Natural killer cell treated with Interleukin-12 subunit alpha and Interleukin-12 subunit beta and Interleukin-15 and Interleukin-18, amount 100 ng/mL, for 72 hours (primary cell): ENCODE data around the gene CHN2. TPM values are rescaled to one million over a fixed set of nuclear protein-coding genes. Genes with fewer than 3 reads are reported as not detected.
A peak's percentile ranks its signal among the peaks of the same experiment; 100 is the strongest.

ENCODE experiments used
- ATAC-seq, 2 donors: fragments of 150-1000 bp; cut with Tn5 transposase in 1 of 2; sonication (Bioruptor Pico), chemical (Tn5 transposase) in 1 of 2; 2 replicates each; pipeline ENCODE4 v1.10.0; 2021
- DNase-seq: peaks from one replicate; pipeline ENCODE4 v3.0.0; 2022; ENCODE audit warnings: low spot score
- H3K27ac Mint-ChIP-seq, 2 donors: 1 replicate in 1 of 2; 2 replicates in 1 of 2; pipeline ENCODE4 v1.8.0; 2022; ENCODE audit warnings: mixed read lengths in 2 of 2, mild to moderate bottlenecking in 1 of 2, moderate library complexity in 1 of 2
- H3K27me3 Mint-ChIP-seq, 2 donors: 1 replicate in 1 of 2; 2 replicates in 1 of 2; pipeline ENCODE4 v1.8.0; 2022; ENCODE audit warnings: mixed read lengths in 2 of 2
- H3K36me3 Mint-ChIP-seq: one replicate; pipeline ENCODE4 v1.8.0; 2022; ENCODE audit warnings: mixed read lengths
- H3K4me1 Mint-ChIP-seq, 2 donors: 1 replicate in 1 of 2; 2 replicates in 1 of 2; pipeline ENCODE4 v1.8.0; 2022; ENCODE audit warnings: low read depth in 2 of 2, mixed read lengths in 2 of 2, mild to moderate bottlenecking in 1 of 2
- H3K4me3 Mint-ChIP-seq: one replicate; pipeline ENCODE4 v1.8.0; 2022; ENCODE audit warnings: mixed read lengths
- H3K9me3 Mint-ChIP-seq: 2 replicates; pipeline ENCODE4 v1.8.0; 2022; ENCODE audit warnings: mixed read lengths
- total RNA-seq, 2 donors: library from RNA; stranded (reverse); gene quantifications; one replicate each; pipeline ENCODE4 v1.2.3, GENCODE V29; 2022

The CHN2 gene
- total RNA-seq, 2 donors from 2014 or later, result 0.70 to 2.1 TPM

DNA sequence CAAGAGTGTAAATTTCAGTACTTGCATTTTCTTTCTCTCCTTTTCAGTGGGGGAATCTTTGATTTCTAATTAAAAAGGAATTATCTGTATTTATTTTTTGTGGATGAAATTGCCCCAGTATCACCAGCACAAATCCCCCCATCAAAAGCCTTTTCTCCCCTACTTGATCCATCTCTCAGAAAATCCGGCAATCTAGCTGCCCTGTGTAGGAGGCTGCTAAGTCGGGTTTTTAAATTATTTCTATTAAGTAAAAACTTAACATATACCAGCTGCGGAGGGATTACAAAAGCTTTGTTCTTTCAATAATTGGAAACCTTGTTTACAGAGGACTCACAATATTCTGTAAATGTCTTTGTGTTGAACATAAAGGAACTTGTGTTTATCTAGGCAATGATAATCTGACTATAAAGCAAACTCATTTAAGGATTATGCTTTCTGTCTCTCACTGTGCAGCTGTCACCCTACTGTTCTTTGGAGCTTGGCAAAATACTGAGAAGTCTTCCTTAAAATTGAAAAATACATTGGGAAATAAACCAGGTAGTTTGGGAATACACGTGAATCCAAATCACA, 191.7 kb downstream of the CHN2 start:
- Mint-ChIP-seq H3K36me3 (no peaks in the 10 kb centered on the region), H3K27ac (no peak overlapping the region)

DNA sequence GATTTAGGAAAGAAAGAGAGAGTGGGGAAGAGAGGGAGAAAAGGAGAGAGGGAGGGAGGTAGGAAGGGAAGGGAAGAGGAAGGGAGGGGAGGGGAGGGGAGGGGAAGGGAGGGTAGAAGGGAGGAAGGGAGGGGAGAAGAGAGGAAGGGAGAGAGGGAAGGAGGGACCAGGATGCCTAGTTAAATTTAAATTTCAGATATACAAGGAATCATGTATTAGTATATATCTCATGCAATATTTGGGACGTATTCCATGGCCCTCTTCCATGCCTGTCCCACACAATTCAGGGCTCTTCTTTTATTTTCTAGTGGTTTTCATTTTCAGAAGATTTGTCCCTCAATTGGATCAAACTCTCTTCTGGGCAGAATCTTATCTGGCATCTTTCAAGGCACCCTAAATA, 196.7 kb downstream of the CHN2 start:
- H3K4me1 Mint-ChIP-seq, result no peaks in the 10 kb centered on the region
- DNase-seq, result no peak
- ATAC-seq, result no peak
- H3K27ac Mint-ChIP-seq, result no peak overlapping the region
- H3K9me3 Mint-ChIP-seq, result no peaks in the 10 kb centered on the region
- no peak overlapping the region for H3K4me3 Mint-ChIP-seq
- H3K27me3 Mint-ChIP-seq, result no peaks in the 10 kb centered on the region
- H3K36me3 Mint-ChIP-seq, result no peaks in the 10 kb centered on the region

More for the DNA sequence above, 191.7 kb downstream of the CHN2 start:
- Mint-ChIP-seq H3K9me3 (no peaks in the 10 kb centered on the region), H3K4me3 (no peak overlapping the region), H3K27me3 (no peaks in the 10 kb centered on the region), H3K4me1 (peaks cover 5 to 8% of the 10 kb centered on the region in 2 donors)
- DNase-seq, result no peak
- ATAC-seq, result no peak

DNA sequence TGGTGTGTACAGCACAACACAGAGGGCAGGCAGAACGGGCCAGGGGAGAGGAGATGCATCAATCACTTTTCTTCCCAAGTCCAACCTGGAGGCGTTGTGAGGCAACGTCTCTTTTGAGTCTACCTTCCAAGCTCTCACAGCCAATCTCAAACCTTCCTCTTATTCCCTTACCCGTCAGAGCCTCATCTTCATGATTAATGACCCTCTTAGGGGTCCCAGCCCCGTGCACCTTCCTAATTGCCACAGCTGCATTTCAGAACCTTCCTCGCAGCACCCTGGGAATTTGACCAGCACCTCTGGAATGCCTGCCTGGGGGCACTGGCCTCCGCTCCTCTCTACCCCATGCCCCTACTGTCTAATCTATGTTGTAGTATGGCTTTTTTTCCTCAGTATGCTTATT, 199.7 kb downstream of the CHN2 start:
- no peaks in the 10 kb centered on the region for H3K9me3 Mint-ChIP-seq
- no peaks in the 10 kb centered on the region for H3K27me3 Mint-ChIP-seq
- peaks cover 0 to 4% of the 10 kb centered on the region in 2 donors for H3K4me1 Mint-ChIP-seq
- ATAC-seq, result no peak
- DNase-seq, result no peak
- H3K36me3 Mint-ChIP-seq, result no peaks in the 10 kb centered on the region
- H3K4me3 Mint-ChIP-seq, result no peak overlapping the region
- H3K27ac Mint-ChIP-seq, result no peak overlapping the region

DNA sequence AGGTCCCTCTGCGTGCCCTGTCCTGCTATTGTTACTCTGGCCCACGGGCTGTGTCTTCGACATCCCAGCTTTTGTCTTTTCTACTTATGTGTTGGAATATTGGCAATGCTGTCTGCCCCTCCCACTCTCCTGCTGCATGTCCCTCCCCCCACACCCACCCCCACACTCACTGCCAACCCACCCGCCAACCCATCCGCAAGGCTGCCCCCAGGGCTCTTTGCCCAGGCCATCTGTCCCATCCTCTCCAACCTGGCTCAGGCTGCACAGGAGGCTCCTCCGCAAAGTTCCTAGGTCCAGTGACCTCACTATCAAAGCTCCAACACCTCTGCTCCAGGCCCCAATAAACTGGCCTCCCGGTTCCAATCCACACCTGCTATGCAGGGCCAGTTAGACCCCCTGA, 202.0 kb downstream of the CHN2 start:
- no peak for DNase-seq
- H3K4me3 Mint-ChIP-seq, result no peak overlapping the region
- H3K27me3 Mint-ChIP-seq, result no peaks in the 10 kb centered on the region
- ATAC-seq, result no peak
- H3K27ac Mint-ChIP-seq, result no peak overlapping the region
- no peaks in the 10 kb centered on the region for H3K9me3 Mint-ChIP-seq
- no peaks in the 10 kb centered on the region for H3K36me3 Mint-ChIP-seq
- H3K4me1 Mint-ChIP-seq, result peaks cover 0 to 4% of the 10 kb centered on the region in 2 donors

DNA sequence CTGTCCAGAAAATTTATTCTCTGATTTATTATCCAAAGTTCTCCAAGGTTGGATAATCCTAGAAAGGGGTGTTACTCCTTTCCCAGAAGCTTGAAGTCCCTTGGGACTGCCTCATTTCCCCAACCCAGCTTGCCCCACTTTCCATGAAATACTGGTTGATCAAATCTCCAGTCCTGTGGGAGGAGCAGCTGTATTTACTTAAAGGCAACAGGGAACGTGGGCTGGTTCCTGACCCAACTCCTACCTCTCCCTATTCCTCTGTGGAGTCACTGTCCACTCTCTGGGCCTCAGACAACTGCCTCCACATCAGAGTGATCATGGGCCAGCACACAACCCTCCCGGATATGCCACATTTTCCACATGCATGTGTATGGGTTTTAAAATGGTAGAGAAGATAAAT, 202.8 kb downstream of the CHN2 start:
- no peaks in the 10 kb centered on the region for H3K27me3 Mint-ChIP-seq
- ATAC-seq (no peak), DNase-seq (no peak)
- no peak overlapping the region for H3K27ac Mint-ChIP-seq
- H3K9me3 Mint-ChIP-seq, result no peaks in the 10 kb centered on the region
- H3K36me3 Mint-ChIP-seq, result no peaks in the 10 kb centered on the region
- no peak overlapping the region for H3K4me3 Mint-ChIP-seq
- peaks cover 0 to 4% of the 10 kb centered on the region in 2 donors for H3K4me1 Mint-ChIP-seq

DNA sequence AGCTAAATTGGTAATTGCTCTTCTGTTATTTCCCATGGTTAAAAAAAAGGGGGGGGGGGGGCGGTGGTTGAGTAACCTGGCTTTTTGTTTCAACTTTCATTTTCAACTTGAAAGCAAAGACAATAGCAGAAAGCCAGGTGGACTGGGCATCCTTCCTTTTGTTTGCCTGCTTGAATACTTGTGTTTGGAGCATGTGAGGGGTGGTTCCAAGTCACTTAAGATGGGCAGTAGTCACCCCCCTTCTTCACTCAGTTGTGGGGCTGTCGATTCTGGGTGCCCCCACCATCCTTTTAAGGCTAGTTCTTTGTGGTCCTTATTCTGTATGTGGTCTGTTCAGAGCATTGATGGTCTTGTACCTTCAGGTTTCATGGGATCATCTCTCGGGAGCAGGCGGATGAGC, 203.4 kb downstream of the CHN2 start:
- DNase-seq (no peak), ATAC-seq (no peak)
- Mint-ChIP-seq H3K4me1 (peaks cover 0 to 4% of the 10 kb centered on the region in 2 donors), H3K36me3 (no peaks in the 10 kb centered on the region), H3K27ac (no peak overlapping the region), H3K27me3 (no peaks in the 10 kb centered on the region), H3K9me3 (no peaks in the 10 kb centered on the region), H3K4me3 (no peak overlapping the region)

DNA sequence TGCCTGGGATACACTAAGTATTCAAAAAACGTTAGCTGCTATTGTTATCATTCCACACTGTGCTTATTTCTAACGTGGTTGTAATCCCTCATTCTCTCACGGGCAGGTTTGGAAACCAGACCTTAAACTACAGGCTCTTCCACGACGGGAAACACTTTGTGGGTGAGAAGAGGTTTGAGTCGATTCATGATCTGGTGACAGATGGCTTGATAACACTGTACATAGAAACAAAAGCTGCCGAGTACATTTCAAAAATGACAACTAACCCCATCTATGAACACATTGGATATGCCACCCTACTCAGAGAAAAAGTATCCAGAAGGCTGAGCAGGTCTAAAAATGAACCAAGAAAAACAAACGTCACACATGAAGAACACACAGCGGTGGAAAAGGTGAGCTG, 205.9 kb downstream of the CHN2 start:
- no peaks in the 10 kb centered on the region for H3K9me3 Mint-ChIP-seq
- no peak for DNase-seq
- ATAC-seq, result no peak
- H3K4me1 Mint-ChIP-seq, result peaks cover 0 to 4% of the 10 kb centered on the region in 2 donors
- no peak overlapping the region for H3K4me3 Mint-ChIP-seq
- no peaks in the 10 kb centered on the region for H3K36me3 Mint-ChIP-seq
- no peak overlapping the region for H3K27ac Mint-ChIP-seq
- no peaks in the 10 kb centered on the region for H3K27me3 Mint-ChIP-seq

DNA sequence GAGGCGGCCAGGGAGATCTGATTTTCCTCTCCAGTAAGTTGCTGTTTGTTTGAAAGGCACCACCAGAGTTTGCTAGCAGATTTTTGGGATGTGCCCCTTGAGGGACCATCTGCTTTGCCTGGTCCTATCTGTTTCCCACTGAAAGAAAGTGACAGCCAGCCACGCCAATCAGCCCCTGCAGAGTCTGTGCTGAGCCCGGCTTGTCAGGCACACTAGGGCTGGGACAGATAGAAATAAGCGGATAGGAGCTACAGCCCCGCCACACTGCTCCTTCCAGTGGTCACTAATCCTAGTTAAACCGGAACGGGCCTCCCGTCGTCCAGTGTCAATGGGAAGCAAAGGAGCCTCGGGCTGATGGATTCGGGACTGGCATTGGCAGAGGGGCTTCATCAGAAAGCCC, 207.2 kb downstream of the CHN2 start:
- H3K27ac Mint-ChIP-seq, result no peak overlapping the region
- no peaks in the 10 kb centered on the region for H3K27me3 Mint-ChIP-seq
- no peak overlapping the region for H3K4me3 Mint-ChIP-seq
- no peak for ATAC-seq
- DNase-seq, result no peak
- peaks cover 0 to 4% of the 10 kb centered on the region in 2 donors for H3K4me1 Mint-ChIP-seq
- no peaks in the 10 kb centered on the region for H3K36me3 Mint-ChIP-seq
- H3K9me3 Mint-ChIP-seq, result no peaks in the 10 kb centered on the region

DNA sequence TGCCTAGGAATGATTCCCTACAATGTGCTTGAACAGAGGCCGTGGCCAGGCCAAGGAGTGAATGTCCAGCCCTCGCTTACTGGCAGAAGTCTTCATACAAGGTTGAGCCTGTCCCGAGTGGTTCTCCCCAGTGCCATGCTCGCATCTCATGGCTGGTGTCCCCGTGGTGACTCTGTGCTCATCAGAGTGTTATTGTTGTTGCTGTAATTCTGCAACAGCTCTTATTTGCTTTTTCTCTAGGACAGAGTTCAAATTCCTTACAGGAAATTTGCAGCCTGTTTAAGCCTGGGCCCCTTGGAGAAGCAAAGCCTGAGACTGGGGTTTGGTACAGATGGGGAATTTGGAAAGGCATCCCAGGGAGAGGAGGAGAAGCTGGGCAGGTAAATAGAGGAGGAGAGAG, 211.3 kb downstream of the CHN2 start:
- Mint-ChIP-seq H3K27ac (no peak overlapping the region), H3K36me3 (no peaks in the 10 kb centered on the region), H3K4me1 (no peaks in the 10 kb centered on the region), H3K27me3 (no peaks in the 10 kb centered on the region), H3K9me3 (no peaks in the 10 kb centered on the region), H3K4me3 (no peak overlapping the region)
- DNase-seq (no peak), ATAC-seq (no peak)

DNA sequence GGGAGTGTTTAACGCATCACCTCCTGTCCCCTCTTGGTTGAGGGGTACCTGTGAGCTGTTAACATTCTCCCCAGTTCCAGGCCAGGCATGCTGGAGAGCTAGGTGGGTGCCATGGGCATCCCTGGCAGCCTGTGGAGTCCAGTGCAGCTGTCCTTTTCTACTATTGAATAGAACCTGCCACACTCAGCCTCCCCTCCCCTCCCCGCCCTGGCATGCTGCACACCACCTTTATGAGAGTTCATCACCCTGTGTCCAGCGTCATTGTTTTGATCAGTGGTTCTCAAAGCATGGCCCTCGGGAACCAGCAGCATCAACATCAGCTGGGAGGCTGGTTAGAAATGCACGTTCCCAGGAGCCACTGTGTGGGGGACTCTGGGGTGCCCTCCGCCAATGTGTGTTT, 211.8 kb downstream of the CHN2 start:
- H3K4me1 Mint-ChIP-seq, result no peaks in the 10 kb centered on the region
- H3K27ac Mint-ChIP-seq, result no peak overlapping the region
- H3K27me3 Mint-ChIP-seq, result no peaks in the 10 kb centered on the region
- no peak for DNase-seq
- H3K9me3 Mint-ChIP-seq, result no peaks in the 10 kb centered on the region
- ATAC-seq, result peak in 1 of 2 donors; percentile 40
- no peak overlapping the region for H3K4me3 Mint-ChIP-seq
- H3K36me3 Mint-ChIP-seq, result no peaks in the 10 kb centered on the region

DNA sequence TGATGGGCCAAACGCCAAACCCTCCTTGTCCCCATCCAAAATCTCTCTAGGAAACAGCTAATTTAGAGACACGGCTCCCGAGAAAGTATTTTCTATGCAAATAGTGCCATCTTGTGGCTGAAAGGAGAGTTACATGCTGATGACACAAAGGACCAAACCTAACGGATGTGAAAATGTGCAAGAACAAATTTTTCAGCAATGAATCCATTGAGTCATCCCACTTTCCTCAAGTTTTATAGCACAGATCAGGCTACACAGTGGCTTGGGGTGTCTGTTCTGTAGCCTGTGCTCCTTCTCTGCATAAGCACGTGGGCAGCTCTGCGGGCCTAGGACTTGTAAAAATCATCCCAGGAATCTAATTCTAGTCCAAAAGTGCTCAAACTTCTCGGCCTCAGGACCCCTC, 214.3 kb downstream of the CHN2 start:
- ATAC-seq (peak; percentile 44 to 61), DNase-seq (peak; percentile 68)
- no peaks in the 10 kb centered on the region for H3K27me3 Mint-ChIP-seq
- H3K9me3 Mint-ChIP-seq, result no peaks in the 10 kb centered on the region
- no peak overlapping the region for H3K27ac Mint-ChIP-seq
- H3K36me3 Mint-ChIP-seq, result no peaks in the 10 kb centered on the region
- H3K4me3 Mint-ChIP-seq, result no peak overlapping the region
- peaks cover 0 to 2% of the 10 kb centered on the region in 2 donors for H3K4me1 Mint-ChIP-seq

DNA sequence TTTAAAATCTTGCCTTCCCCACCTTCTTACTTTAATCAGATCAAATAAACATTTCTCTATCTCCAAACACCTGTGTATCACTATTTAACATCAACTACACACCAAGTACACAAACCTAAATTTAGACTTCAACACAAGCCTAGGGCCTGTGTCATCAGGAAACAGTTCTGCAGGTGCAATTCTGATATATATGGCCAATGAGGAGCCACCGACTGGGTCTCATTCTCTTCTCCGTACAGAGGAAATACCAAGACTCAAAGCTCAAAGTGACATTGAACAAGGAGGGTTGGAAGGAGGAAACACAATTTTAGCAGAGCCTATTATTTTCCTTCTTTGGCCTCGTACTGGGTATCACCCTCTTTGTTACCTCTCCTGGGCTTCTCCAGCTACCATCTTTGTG, 216.4 kb downstream of the CHN2 start:
- no peaks in the 10 kb centered on the region for H3K27me3 Mint-ChIP-seq
- peaks cover 6 to 14% of the 10 kb centered on the region in 2 donors for H3K4me1 Mint-ChIP-seq
- H3K9me3 Mint-ChIP-seq, result no peaks in the 10 kb centered on the region
- no peak overlapping the region for H3K4me3 Mint-ChIP-seq
- H3K27ac Mint-ChIP-seq, result no peak overlapping the region
- no peak for DNase-seq
- H3K36me3 Mint-ChIP-seq, result no peaks in the 10 kb centered on the region
- ATAC-seq, result no peak

DNA sequence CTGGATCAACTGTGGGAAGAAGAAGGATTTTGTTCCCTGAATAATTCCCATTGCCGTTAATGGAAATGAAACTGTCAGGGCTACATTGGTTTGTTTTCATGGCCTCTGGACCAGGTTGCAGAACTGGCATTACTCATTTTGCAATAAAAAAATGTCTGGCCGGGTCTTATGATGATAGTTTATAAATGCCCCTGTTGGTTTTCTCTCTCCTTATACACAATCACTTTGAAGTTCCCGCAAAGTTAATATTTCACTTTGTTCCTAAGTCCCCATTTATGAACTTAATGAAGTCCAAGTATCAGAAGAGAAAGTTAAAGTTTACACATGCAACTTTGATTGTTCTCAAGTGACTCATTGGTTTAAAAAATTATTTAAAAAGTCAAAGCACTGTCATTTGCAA, 218.3 kb downstream of the CHN2 start:
- Mint-ChIP-seq H3K9me3 (no peaks in the 10 kb centered on the region), H3K27ac (no peak overlapping the region), H3K36me3 (no peaks in the 10 kb centered on the region), H3K4me1 (peaks cover 6 to 14% of the 10 kb centered on the region in 2 donors), H3K4me3 (no peak overlapping the region), H3K27me3 (no peaks in the 10 kb centered on the region)
- DNase-seq, result no peak
- no peak for ATAC-seq

DNA sequence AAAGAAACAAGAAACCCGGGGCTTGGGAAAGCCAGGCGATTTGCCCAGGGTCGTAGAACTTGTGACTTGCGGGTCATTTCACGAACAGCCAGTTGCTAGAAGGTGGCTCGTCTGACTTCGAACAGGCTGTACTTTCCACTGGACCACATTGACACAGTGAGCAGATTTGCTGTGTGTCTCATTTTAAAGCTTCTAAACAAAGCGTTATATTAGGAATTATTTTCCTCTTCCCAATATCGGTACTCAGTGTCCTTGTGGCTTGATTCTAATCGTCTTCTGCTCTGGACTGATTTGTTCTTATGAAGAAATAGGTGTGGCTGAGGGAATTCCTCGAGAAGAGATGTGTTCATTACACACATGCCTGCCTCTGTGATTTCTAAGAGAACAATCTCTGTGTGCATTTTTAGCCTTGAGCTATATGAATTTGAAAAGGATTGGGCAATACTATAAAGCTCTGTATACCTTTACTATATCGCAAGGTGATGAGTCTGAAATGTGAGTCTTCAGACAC, 219.1 kb downstream of the CHN2 start:
- DNase-seq (no peak), ATAC-seq (no peak)
- Mint-ChIP-seq H3K4me3 (no peak overlapping the region), H3K4me1 (peaks cover 6 to 14% of the 10 kb centered on the region in 2 donors), H3K9me3 (no peaks in the 10 kb centered on the region), H3K36me3 (no peaks in the 10 kb centered on the region), H3K27ac (no peak overlapping the region), H3K27me3 (no peaks in the 10 kb centered on the region)

DNA sequence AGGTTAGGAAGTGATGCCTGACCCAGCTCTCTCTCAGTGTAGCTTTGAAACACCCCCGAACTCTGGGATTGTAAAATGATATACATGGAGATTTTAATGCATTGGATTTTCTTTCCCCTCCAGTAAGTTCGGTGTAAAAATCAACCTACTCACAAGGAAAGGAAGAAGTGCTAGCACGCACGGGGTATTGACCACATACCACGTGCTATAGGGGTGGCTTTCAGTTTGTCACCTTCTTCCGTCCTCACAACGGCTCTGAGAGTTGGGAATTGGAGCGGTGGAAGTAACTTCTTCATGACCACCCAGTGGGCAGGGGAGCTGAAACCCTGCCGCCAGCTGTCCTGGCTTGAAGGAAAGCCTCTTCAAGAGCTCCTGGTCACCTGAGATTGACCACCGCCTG, 219.6 kb downstream of the CHN2 start:
- DNase-seq, result no peak
- Mint-ChIP-seq H3K4me1 (peaks cover 6 to 14% of the 10 kb centered on the region in 2 donors), H3K27me3 (no peaks in the 10 kb centered on the region), H3K4me3 (no peak overlapping the region), H3K36me3 (no peaks in the 10 kb centered on the region), H3K27ac (no peak overlapping the region), H3K9me3 (no peaks in the 10 kb centered on the region)
- ATAC-seq, result peak; percentile 31 to 69
